ENCODE results near the gene MEGF9. TPM values are rescaled to one million over a fixed set of nuclear protein-coding genes. Genes with fewer than 3 reads are reported as not detected.

MEGF9 gene
- total and polyA plus RNA-seq, 2 of the 13 experiments (the other 11 are each of a cell fraction or from before 2014, with no cell fraction given) = 3.1 to 3.3 TPM

DNA sequence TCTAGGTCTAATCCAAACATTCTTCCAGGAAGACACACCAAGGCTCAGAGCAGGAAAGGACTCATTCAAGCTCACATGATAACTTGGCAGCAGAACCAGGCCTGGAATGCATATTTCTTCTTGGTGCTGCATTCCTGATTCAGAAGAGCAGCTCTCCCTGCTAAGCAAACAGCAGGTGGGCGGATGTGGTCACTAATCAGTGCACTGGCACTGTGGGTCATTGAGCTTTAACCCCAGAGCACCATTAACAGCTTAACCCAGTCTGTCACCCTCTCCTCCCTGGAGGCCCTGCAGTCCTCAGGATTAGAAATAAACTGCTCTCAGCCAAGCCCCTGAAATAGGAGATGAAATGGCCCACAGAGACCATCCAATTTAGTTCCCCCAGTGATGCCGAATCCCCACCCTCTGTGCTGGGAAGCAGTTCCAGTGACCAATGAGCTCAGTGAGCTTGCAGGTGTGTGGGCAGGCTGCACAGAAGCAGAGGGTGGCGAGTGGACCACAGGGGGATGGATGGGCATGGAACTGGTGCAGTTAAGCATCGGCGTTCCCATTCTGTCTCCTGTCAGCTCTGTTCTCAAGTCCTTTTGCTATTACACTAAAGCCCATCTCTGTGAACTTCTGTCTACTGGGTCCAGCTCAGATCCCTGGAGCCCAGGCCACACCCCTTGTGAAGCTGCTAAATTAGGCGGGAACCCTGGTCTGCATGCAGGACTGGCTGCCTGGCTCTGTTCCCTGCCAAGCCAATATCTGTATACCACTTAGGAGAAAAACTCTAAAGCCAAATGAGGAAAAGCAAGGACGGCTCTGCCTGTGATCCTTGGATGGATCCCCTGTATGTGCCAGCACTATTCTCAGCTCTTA, 16.6 kb upstream of the MEGF9 start (continued):
- TF ChIP-seq, protein P1, sequence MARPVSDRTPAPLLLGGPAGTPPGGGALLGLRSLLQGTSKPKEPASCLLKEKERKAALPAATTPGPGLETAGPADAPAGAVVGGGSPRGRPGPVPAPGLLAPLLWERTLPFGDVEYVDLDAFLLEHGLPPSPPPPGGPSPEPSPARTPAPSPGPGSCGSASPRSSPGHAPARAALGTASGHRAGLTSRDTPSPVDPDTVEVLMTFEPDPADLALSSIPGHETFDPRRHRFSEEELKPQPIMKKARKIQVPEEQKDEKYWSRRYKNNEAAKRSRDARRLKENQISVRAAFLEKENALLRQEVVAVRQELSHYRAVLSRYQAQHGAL (CRISPR knock-in tag; IDR thresholded peaks at IDR 0.05; ENCODE audit: not compliant biosample characterization) = no peak
- TF ChIP-seq SRSF9 (IDR thresholded peaks at IDR 0.05; ENCODE audit: borderline replicate concordance, insufficient read depth, low read depth, low read length, poor library complexity, severe bottlenecking) = no peak
- TF ChIP-seq KDM1A (CRISPR knock-in tag; IDR thresholded peaks at IDR 0.05) = peak; percentile 96
- peak; percentile 91 to 94 for TF ChIP-seq NR2F1 (CRISPR knock-in tag; IDR thresholded peaks at IDR 0.05)
- TF ChIP-seq CHCHD3 (CRISPR knock-in tag; IDR thresholded peaks at IDR 0.05) = no peak
- no peak for TF ChIP-seq CENPT (CRISPR knock-in tag; IDR thresholded peaks at IDR 0.05; ENCODE audit: low read depth)
- TF ChIP-seq ZNF703 (CRISPR knock-in tag; IDR thresholded peaks at IDR 0.05; ENCODE audit: borderline replicate concordance) = no peak
- no peak for TF ChIP-seq SUZ12 (IDR thresholded peaks at IDR 0.05; ENCODE audit: low read depth, low read length)
- TF ChIP-seq HHEX (CRISPR knock-in tag; IDR thresholded peaks at IDR 0.05) = peak; percentile 66
- TF ChIP-seq, protein P2, sequence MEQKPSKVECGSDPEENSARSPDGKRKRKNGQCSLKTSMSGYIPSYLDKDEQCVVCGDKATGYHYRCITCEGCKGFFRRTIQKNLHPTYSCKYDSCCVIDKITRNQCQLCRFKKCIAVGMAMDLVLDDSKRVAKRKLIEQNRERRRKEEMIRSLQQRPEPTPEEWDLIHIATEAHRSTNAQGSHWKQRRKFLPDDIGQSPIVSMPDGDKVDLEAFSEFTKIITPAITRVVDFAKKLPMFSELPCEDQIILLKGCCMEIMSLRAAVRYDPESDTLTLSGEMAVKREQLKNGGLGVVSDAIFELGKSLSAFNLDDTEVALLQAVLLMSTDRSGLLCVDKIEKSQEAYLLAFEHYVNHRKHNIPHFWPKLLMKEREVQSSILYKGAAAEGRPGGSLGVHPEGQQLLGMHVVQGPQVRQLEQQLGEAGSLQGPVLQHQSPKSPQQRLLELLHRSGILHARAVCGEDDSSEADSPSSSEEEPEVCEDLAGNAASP (CRISPR knock-in tag; IDR thresholded peaks at IDR 0.05; ENCODE audit: borderline replicate concordance) = peak; percentile 42; the same call in 1 of the 2 replicates
- no peak for TF ChIP-seq SATB2 (CRISPR knock-in tag; IDR thresholded peaks at IDR 0.05)
- TF ChIP-seq, protein P3, sequence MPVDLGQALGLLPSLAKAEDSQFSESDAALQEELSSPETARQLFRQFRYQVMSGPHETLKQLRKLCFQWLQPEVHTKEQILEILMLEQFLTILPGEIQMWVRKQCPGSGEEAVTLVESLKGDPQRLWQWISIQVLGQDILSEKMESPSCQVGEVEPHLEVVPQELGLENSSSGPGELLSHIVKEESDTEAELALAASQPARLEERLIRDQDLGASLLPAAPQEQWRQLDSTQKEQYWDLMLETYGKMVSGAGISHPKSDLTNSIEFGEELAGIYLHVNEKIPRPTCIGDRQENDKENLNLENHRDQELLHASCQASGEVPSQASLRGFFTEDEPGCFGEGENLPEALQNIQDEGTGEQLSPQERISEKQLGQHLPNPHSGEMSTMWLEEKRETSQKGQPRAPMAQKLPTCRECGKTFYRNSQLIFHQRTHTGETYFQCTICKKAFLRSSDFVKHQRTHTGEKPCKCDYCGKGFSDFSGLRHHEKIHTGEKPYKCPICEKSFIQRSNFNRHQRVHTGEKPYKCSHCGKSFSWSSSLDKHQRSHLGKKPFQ (CRISPR knock-in tag; IDR thresholded peaks at IDR 0.05; ENCODE audit: insufficient replicate concordance) = no peak
- TF ChIP-seq, protein P4, sequence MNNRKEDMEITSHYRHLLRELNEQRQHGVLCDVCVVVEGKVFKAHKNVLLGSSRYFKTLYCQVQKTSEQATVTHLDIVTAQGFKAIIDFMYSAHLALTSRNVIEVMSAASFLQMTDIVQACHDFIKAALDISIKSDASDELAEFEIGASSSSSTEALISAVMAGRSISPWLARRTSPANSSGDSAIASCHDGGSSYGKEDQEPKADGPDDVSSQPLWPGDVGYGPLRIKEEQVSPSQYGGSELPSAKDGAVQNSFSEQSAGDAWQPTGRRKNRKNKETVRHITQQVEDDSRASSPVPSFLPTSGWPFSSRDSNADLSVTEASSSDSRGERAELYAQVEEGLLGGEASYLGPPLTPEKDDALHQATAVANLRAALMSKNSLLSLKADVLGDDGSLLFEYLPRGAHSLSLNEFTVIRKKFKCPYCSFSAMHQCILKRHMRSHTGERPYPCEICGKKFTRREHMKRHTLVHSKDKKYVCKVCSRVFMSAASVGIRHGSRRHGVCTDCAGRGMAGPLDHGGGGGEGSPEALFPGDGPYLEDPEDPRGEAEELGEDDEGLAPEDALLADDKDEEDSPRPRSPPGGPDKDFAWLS (CRISPR knock-in tag; IDR thresholded peaks at IDR 0.05; ENCODE audit: borderline replicate concordance) = no peak
- TF ChIP-seq REPIN1 (CRISPR knock-in tag; IDR thresholded peaks at IDR 0.05; ENCODE audit: borderline replicate concordance, low read depth) = 0 out of 2 replicates have a peak, but pooled peaks have one; percentile 52
- TF ChIP-seq, protein P5, sequence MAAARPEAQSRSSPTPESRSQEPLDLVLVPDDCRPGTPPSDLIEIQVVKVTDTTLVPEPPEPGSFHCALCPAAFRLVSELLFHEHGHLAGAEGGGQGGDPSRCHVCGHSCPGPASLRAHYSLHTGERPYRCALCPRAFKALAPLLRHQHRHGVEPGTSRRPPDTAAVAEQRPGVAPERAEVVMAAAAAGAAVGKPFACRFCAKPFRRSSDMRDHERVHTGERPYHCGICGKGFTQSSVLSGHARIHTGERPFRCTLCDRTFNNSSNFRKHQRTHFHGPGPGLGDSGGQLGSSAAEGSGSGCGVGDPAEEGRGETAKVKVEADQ (CRISPR knock-in tag; IDR thresholded peaks at IDR 0.05; ENCODE audit: borderline replicate concordance) = no peak
- no peak for TF ChIP-seq ZNF768 (CRISPR knock-in tag; IDR thresholded peaks at IDR 0.05)
- TF ChIP-seq FOXA3 (CRISPR knock-in tag; IDR thresholded peaks at IDR 0.05) = peak; percentile 89
- TF ChIP-seq ZNF432 (CRISPR knock-in tag; IDR thresholded peaks at IDR 0.05; ENCODE audit: borderline replicate concordance) = no peak
- TF ChIP-seq, protein P6, sequence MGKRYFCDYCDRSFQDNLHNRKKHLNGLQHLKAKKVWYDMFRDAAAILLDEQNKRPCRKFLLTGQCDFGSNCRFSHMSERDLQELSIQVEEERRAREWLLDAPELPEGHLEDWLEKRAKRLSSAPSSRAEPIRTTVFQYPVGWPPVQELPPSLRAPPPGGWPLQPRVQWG (CRISPR knock-in tag; IDR thresholded peaks at IDR 0.05; ENCODE audit: borderline replicate concordance, low read depth) = no peak
- no peak for TF ChIP-seq PRMT3 (CRISPR knock-in tag; IDR thresholded peaks at IDR 0.05; ENCODE audit: borderline replicate concordance, low read depth)
- no peak for TF ChIP-seq ZNF138 (CRISPR knock-in tag; IDR thresholded peaks at IDR 0.05; ENCODE audit: low read depth)
